ENCODE measurements around the gene PVALB. TPM values are rescaled to one million over a fixed set of nuclear protein-coding genes. Genes with fewer than 3 reads are reported as not detected.

PVALB gene
- total and polyA plus RNA-seq, 10 of the 15 experiments (the other 5 are each of a cell fraction or from before 2014, with no cell fraction given), result not detected

GRCh38 chr22:36775586-36775963, 41.3 kb downstream of the PVALB start (continued):
- no peak for TF ChIP-seq HDAC2 (IDR thresholded peaks at IDR 0.05)
- TF ChIP-seq ZNF207 (IDR thresholded peaks at IDR 0.05; ENCODE audit: borderline replicate concordance), result no peak
- no peak for TF ChIP-seq HDAC6 (IDR thresholded peaks at IDR 0.05; ENCODE audit: unreplicated experiment)

- SMC1A ChIA-PET (ENCODE audit: uncharacterized antibody, unreplicated experiment), result interaction anchor here (1.0 kb wide), 1 partner anchor 16 kb away, joined by 3 read pairs; no protein-coding TSS in a partner anchor
- Histone ChIP-seq H2AFZ (ENCODE audit: control insufficient read depth, low read depth, low read length) (no peak overlapping the region), H4K20me1 (ENCODE audit: control insufficient read depth, insufficient read depth) (no peaks in the 10 kb centered on the region), H3K27ac (ENCODE audit: control insufficient read depth, insufficient read depth) (no peak overlapping the region), H3K4me1 (ENCODE audit: control insufficient read depth, insufficient read depth, low read length) (peaks cover 11% of the 10 kb centered on the region), H3K9me3 (replicated peaks; ENCODE audit: control insufficient read depth, insufficient read depth, low read length) (no peaks in the 10 kb centered on the region), H3K27me3 (replicated peaks in 1 of 2; ENCODE audit: control insufficient read depth in 2 of 2, insufficient read depth in 2 of 2, low read length in 1 of 2) (no peaks in the 10 kb centered on the region; a peak in 1 of 4 replicates), H3K36me3 (ENCODE audit: control insufficient read depth in 2 of 2, insufficient read depth in 2 of 2, low read length in 1 of 2) (no peaks in the 10 kb centered on the region; a peak in 1 of 4 replicates), H3K9ac (ENCODE audit: control insufficient read depth, insufficient read depth, low read length) (no peak overlapping the region), H3K4me2 (ENCODE audit: control insufficient read depth, insufficient read depth) (no peak overlapping the region), H3K79me2 (ENCODE audit: control insufficient read depth, insufficient read depth, low read length) (no peaks in the 10 kb centered on the region), H3K4me3 (no peak overlapping the region)
- RAD21 ChIA-PET (ENCODE audit: unreplicated experiment), result no interaction called here
- POLR2A ChIA-PET, result interaction anchor here (0.5 to 0.7 kb wide), 3 partner anchors 209 to 265 kb away, joined by 3 to 7 read pairs (median 5); no protein-coding TSS in a partner anchor
- intact Hi-C loops (cut with micrococcal nuclease; ENCODE audit: unreplicated experiment), result no loop called here
- in situ Hi-C loops (cut with MboI), result no loop called here
- TF ChIP-seq BMI1 (IDR thresholded peaks at IDR 0.05; ENCODE audit: borderline replicate concordance), result no peak
- TF ChIP-seq CTCF (IDR thresholded peaks at IDR 0.05 in 2 of 3, conservative IDR thresholded peaks at IDR 0.05 in 1 of 3; ENCODE audit: control insufficient read depth in 2 of 3, extremely low read depth in 1 of 3, insufficient read depth in 1 of 3, low read depth in 3 of 3, low read length in 3 of 3), result peak; percentile 16 to 39 (median 21); a peak in 4 of 6 replicates
- TF ChIP-seq RUNX3 (IDR thresholded peaks at IDR 0.05; ENCODE audit: low read length), result no peak
- peak; percentile 17; the same call in 1 of the 2 replicates for TF ChIP-seq PKNOX1 (IDR thresholded peaks at IDR 0.05)
- TF ChIP-seq NFYB (IDR thresholded peaks at IDR 0.05; ENCODE audit: insufficient read depth, low read depth, low read length), result 0 out of 2 replicates have a peak, but pooled peaks have one; percentile 29
- no peak for TF ChIP-seq E4F1 (IDR thresholded peaks at IDR 0.05; ENCODE audit: borderline replicate concordance, partially characterized antibody)
- no peak for TF ChIP-seq PBX3 (IDR thresholded peaks at IDR 0.05; ENCODE audit: insufficient replicate concordance, low read depth, low read length)
- TF ChIP-seq DPF2 (IDR thresholded peaks at IDR 0.05), result no peak
- TF ChIP-seq RAD21 (IDR thresholded peaks at IDR 0.05; ENCODE audit: insufficient read depth, low read depth, low read length), result peak; percentile 37; the same call in 1 of the 2 replicates
- no peak for DNase-seq (ENCODE audit: low read depth, low spot score)
- peak; percentile 23 for FAIRE-seq
- CTCF ChIA-PET, result interaction anchor here (0.5 to 3.7 kb wide), 16 partner anchors 9 to 1336 kb away, joined by 3 to 17 read pairs (median 3); partner anchors contain the start of gene BAIAP2L2
- no peak for ATAC-seq
- BruUV-seq (replicated peaks), result no TSS peak
- 83% methylated on average over 3 of the region's 3 CpGs for WGBS (ENCODE audit: insufficient coverage, insufficient replicate concordance, low lambda C conversion rate, missing lambda C conversion rate)
Measured at GRCh38 chr22:36773935-36774334, 42.9 kb downstream of the PVALB start.

All from GM12878 (cell line).